ENCODE measurements around the gene ATP1B4. TPM values are rescaled to one million over a fixed set of nuclear protein-coding genes. Genes with fewer than 3 reads are reported as not detected.

The ATP1B4 gene
- total RNA-seq, 1 experiment from 2014 or later, result not detected

DNA sequence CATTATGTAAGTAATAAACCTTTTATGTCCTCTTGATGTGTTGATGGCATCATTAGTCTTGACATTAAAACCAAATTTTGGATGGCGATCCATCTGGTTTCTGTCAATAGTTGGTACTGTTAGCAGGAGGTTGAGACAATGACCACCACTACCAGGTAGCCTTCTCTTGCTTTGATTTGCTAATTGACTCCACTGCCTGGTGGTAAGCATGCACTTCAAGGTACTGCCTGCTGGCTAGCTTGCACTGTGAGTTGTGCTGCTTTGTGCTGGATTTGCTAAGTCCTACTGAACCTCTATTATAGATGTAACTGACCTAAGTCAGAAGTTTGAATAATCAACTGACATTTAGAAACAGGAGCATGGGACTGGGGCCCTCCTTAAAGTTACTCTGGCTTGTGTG lies 46.3 kb downstream of the ATP1B4 start:
- no peak overlapping the region for H3K23ac ChIP-seq (ENCODE audit: insufficient read length, low read depth, low read length)
- H3K79me2 ChIP-seq (ENCODE audit: insufficient read depth, low read length), result no peaks in the 10 kb centered on the region
- peak; percentile 28 for DNase-seq

More for the DNA sequence above, 46.3 kb downstream of the ATP1B4 start:
- Histone ChIP-seq H3K79me1 (ENCODE audit: insufficient read depth, low read depth, low read length, poor library complexity, severe bottlenecking) (no peaks in the 10 kb centered on the region), H3K27me3 (ENCODE audit: insufficient read depth, low read length) (no peaks in the 10 kb centered on the region), H3K14ac (ENCODE audit: insufficient read depth, low read length) (no peak overlapping the region), H3K56ac (ENCODE audit: insufficient read length, low read depth, low read length) (no peak overlapping the region), H3K18ac (ENCODE audit: insufficient read length, low read depth, low read length) (no peak overlapping the region), H3T11ph (ENCODE audit: low read length) (no peak overlapping the region), H3K9ac (ENCODE audit: extremely low read depth, insufficient read length, low read length) (no peak overlapping the region), H2BK5ac (ENCODE audit: insufficient read length, low read length) (no peak overlapping the region), H4K91ac (ENCODE audit: insufficient read length, low read depth, low read length) (no peak overlapping the region), H2AFZ (ENCODE audit: low read length) (no peak overlapping the region), H2AK5ac (ENCODE audit: insufficient read length, low read length) (no peak overlapping the region), H3K23me2 (ENCODE audit: insufficient read length, low read depth, low read length, poor library complexity, severe bottlenecking) (no peaks in the 10 kb centered on the region), H2BK15ac (ENCODE audit: low read depth, low read length) (no peak overlapping the region), H3K4me1 (ENCODE audit: insufficient read depth, low read length) (no peaks in the 10 kb centered on the region), H4K5ac (ENCODE audit: insufficient read length, low read depth, low read length) (no peak overlapping the region), H2BK20ac (ENCODE audit: low read depth, low read length, poor library complexity, severe bottlenecking) (no peak overlapping the region), H3K9me3 (ENCODE audit: control insufficient read depth, low read depth, low read length) (peaks cover 20% of the 10 kb centered on the region), H2BK12ac (ENCODE audit: insufficient read length, low read depth, low read length) (no peak overlapping the region), H3K4ac (ENCODE audit: low read depth, low read length) (no peak overlapping the region), H4K8ac (replicated peaks; ENCODE audit: insufficient read length, low read depth, low read length) (no peak overlapping the region), H2BK120ac (ENCODE audit: low read depth, low read length, poor library complexity, severe bottlenecking) (no peak overlapping the region), H4K20me1 (ENCODE audit: control insufficient read depth, insufficient read depth, insufficient read length) (no peaks in the 10 kb centered on the region), H3K4me2 (ENCODE audit: insufficient read depth, insufficient read length, low read length) (no peak overlapping the region), H3K27ac (ENCODE audit: insufficient read length, low read depth, low read length) (no peak overlapping the region)
- TF ChIP-seq, protein P1, sequence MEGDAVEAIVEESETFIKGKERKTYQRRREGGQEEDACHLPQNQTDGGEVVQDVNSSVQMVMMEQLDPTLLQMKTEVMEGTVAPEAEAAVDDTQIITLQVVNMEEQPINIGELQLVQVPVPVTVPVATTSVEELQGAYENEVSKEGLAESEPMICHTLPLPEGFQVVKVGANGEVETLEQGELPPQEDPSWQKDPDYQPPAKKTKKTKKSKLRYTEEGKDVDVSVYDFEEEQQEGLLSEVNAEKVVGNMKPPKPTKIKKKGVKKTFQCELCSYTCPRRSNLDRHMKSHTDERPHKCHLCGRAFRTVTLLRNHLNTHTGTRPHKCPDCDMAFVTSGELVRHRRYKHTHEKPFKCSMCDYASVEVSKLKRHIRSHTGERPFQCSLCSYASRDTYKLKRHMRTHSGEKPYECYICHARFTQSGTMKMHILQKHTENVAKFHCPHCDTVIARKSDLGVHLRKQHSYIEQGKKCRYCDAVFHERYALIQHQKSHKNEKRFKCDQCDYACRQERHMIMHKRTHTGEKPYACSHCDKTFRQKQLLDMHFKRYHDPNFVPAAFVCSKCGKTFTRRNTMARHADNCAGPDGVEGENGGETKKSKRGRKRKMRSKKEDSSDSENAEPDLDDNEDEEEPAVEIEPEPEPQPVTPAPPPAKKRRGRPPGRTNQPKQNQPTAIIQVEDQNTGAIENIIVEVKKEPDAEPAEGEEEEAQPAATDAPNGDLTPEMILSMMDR (conservative IDR thresholded peaks at IDR 0.05), result no peak
- Mint-ChIP-seq H3K4me1 (peaks cover 4 to 7% of the 10 kb centered on the region in 2 experiments), H3K4me3 (no peak overlapping the region), H3K9me3 (peaks cover 62 to 73% of the 10 kb centered on the region in 2 experiments), H3K27me3 (ENCODE audit: low read depth) (peaks cover 5% of the 10 kb centered on the region), H3K36me3 (ENCODE audit: insufficient read depth in 1 of 3, low read depth in 3 of 3) (peaks cover 9 to 15% (median 11%) of the 10 kb centered on the region in 3 experiments), H3K27ac (no peak overlapping the region)
- no CpG with 5 or more reads among the region's 1 CpG for WGBS (ENCODE audit: extremely low coverage, insufficient read length, low lambda C conversion rate)

Measured in H9 (cell line).